Thyroid gland (tissue), 4 donors: Measurements from ENCODE around the gene CHI3L1.

Experiments
- CTCF ChIP-seq, 6 experiments: fragments of 200-600 bp in 3 of 6; fragments of 450-650 bp in 3 of 6; sonication (generic) in 3 of 6; IDR thresholded peaks; one replicate each; pipeline ENCODE4 v1.5.1; 2016 to 2019; ENCODE audit warnings: antibody characterized with exemption in 6 of 6, mild to moderate bottlenecking in 2 of 6, inconsistent platforms in 1 of 6, moderate library complexity in 1 of 6
- POLR2A ChIP-seq, 2 donors: fragments of 450-650 bp; IDR thresholded peaks; one replicate each; pipeline ENCODE4 v1.6.1; 2017; ENCODE audit warnings: antibody characterized with exemption in 2 of 2, mild to moderate bottlenecking in 2 of 2, moderate library complexity in 1 of 2

GRCh38 chr1:203219934-203220333 is 33.4 kb upstream of the CHI3L1 start:
- TF ChIP-seq CTCF (IDR thresholded peaks at IDR 0.05) = no peak
- TF ChIP-seq POLR2A (IDR thresholded peaks at IDR 0.05) = no peak
